Endothelial cell of umbilical vein (primary cell): ENCODE data around the gene ZNHIT2. TPM values are rescaled to one million over a fixed set of nuclear protein-coding genes. Genes with fewer than 3 reads are reported as not detected.

Experiments
- BruUV-seq: library from RNA; stranded (reverse); fragments of 400-500 nt; replicated peaks from 2 replicates; lab custom pipeline; 2021; lab: Mats Ljungman, UMichigan
- CTCF ChIA-PET: fragments of 300-600, 350-600 bp; sonication (Branson Sonifier 250); formaldehyde crosslinking; loops from one replicate; lab custom pipeline; 2021; ENCODE audit warnings: antibody characterized with exemption, inconsistent platforms; lab: Charles Lee
- POLR2A ChIA-PET: fragments of 300-600, 350-600 bp; sonication (Branson Sonifier 250); formaldehyde crosslinking; loops from one replicate; lab custom pipeline; 2021; ENCODE audit warnings: antibody characterized with exemption, inconsistent platforms; lab: Charles Lee
- DNase-seq: peaks from one replicate; pipeline ENCODE4 v3.0.0-alpha.2; 2011; ENCODE audit warnings: low read depth, low spot score
- FAIRE-seq: peaks from 2 replicates; lab custom pipeline; 2011; peaks lifted over from hg19 to GRCh38; lab: Jason Lieb, UNC
- H2AFZ ChIP-seq: 2 replicates; pipeline ENCODE4 v1.6.0; 2012; ENCODE audit warnings: low read depth, low read length, control low read depth, inconsistent platforms
- H3K27ac ChIP-seq: 2 replicates; pipeline ENCODE4 v1.5.1; 2011; ENCODE audit warnings: low read depth, mild to moderate bottlenecking, control low read depth, low read length, moderate library complexity; ENCODE audit not compliant: insufficient read depth
- H3K27me3 ChIP-seq, 2 experiments: 2 replicates each; pipeline versions ENCODE4 v1.6.0 to v1.6.1; 2011; ENCODE audit warnings: low read length in 2 of 2, mixed read lengths in 1 of 2; ENCODE audit not compliant: control insufficient read depth in 2 of 2, insufficient read depth in 2 of 2
- H3K36me3 ChIP-seq, 2 experiments: 2 replicates in 1 of 2; 3 replicates in 1 of 2; pipeline ENCODE4 v1.5.1; 2011; ENCODE audit warnings: low read length in 2 of 2, mild to moderate bottlenecking in 1 of 2, moderate library complexity in 1 of 2; ENCODE audit not compliant: control insufficient read depth in 2 of 2, insufficient read depth in 2 of 2; ENCODE audit errors: extremely low read depth in 1 of 2
- H3K4me1 ChIP-seq: 3 replicates; pipeline ENCODE4 v1.5.1; 2011; ENCODE audit warnings: mild to moderate bottlenecking, low read length; ENCODE audit not compliant: control insufficient read depth, insufficient read depth; ENCODE audit errors: extremely low read depth
- H3K4me2 ChIP-seq: 2 replicates; pipeline ENCODE4 v1.6.1; 2011; ENCODE audit warnings: low read length, control low read depth, mixed read lengths; ENCODE audit not compliant: insufficient read depth
- H3K4me3 ChIP-seq, 3 experiments: fragments of 200-600 bp in 1 of 3; sonication (generic), shearing (Covaris generic) in 1 of 3; replicated peaks in 1 of 3; 2 replicates each; pipeline ENCODE4 v1.5.1; 2011 to 2016; ENCODE audit warnings: control low read depth in 3 of 3, low read length in 3 of 3, mild to moderate bottlenecking in 2 of 3, inconsistent platforms in 1 of 3, low read depth in 1 of 3, moderate library complexity in 1 of 3; ENCODE audit not compliant: insufficient read depth in 1 of 3
- H3K79me2 ChIP-seq: 2 replicates; pipeline ENCODE4 v1.6.0; 2012; ENCODE audit warnings: low read length, inconsistent platforms; ENCODE audit not compliant: control insufficient read depth, insufficient read depth
- H3K9ac ChIP-seq: replicated peaks from 2 replicates; pipeline ENCODE3; 2011; ENCODE audit warnings: low read length, control low read depth; ENCODE audit not compliant: insufficient read depth; ENCODE audit errors: extremely low read depth
- H3K9me1 ChIP-seq: replicated peaks from 3 replicates; pipeline ENCODE4 v1.6.0; 2011; ENCODE audit warnings: mild to moderate bottlenecking, low read length; ENCODE audit not compliant: control insufficient read depth, insufficient read depth; ENCODE audit errors: extremely low read depth
- H3K9me3 ChIP-seq: replicated peaks from 2 replicates; pipeline ENCODE4 v1.5.1; 2012; ENCODE audit warnings: low read length, inconsistent platforms; ENCODE audit not compliant: control insufficient read depth, insufficient read depth
- H4K20me1 ChIP-seq: replicated peaks from 2 replicates; pipeline ENCODE3; 2011; ENCODE audit warnings: mild to moderate bottlenecking, low read length; ENCODE audit not compliant: control insufficient read depth, insufficient read depth; ENCODE audit errors: extremely low read depth
- EZH2 ChIP-seq: IDR thresholded peaks from 2 replicates; pipeline ENCODE4 v1.6.1; 2012; ENCODE audit warnings: borderline replicate concordance, low read depth, mild to moderate bottlenecking, moderate library complexity, low read length, inconsistent platforms; ENCODE audit not compliant: severe bottlenecking
- FOS ChIP-seq: IDR thresholded peaks from 2 replicates; pipeline ENCODE4 v1.6.1; 2011; ENCODE audit warnings: mild to moderate bottlenecking, low read length, moderate library complexity, borderline replicate concordance; ENCODE audit not compliant: insufficient read depth
- GATA2 ChIP-seq: IDR thresholded peaks from 2 replicates; pipeline ENCODE4 v1.7.0; 2011; ENCODE audit warnings: low read depth, mild to moderate bottlenecking, moderate library complexity, mixed read lengths, low read length; ENCODE audit not compliant: insufficient read length, insufficient read depth
- JUN ChIP-seq: IDR thresholded peaks from 2 replicates; pipeline ENCODE4 v1.6.1; 2011; ENCODE audit warnings: borderline replicate concordance, low read depth; ENCODE audit not compliant: insufficient read length, insufficient read depth
- MYC ChIP-seq: IDR thresholded peaks from one replicate; pipeline ENCODE4 v1.6.1; 2011; ENCODE audit warnings: mild to moderate bottlenecking, low read depth, low read length
- POLR2A ChIP-seq: IDR thresholded peaks from 2 replicates; pipeline ENCODE4 v1.6.1; 2012; ENCODE audit warnings: low read depth, mild to moderate bottlenecking, control low read depth, low read length
- POLR2AphosphoS5 ChIP-seq: IDR thresholded peaks from 2 replicates; pipeline ENCODE4 v1.6.1; 2012; ENCODE audit warnings: low read depth, mild to moderate bottlenecking, control low read depth, low read length, moderate library complexity; ENCODE audit not compliant: insufficient read depth
- dilution Hi-C: fragments of 300-500 bp; cut with MboI; formaldehyde crosslinking; loops from one replicate; pipeline ENCODE4 v1.15.0; 2019; ENCODE audit warnings: low sequenced_read_pairs; ENCODE audit not compliant: extremely low pct_ligation_motif_present
- intact Hi-C: fragments of 100-400 bp; cut with micrococcal nuclease; formaldehyde crosslinking; loops from one replicate; pipeline ENCODE4 v1.10.0; 2022
- polyA plus RNA-seq, 4 experiments: library from polyadenylated mRNA; depleted of rRNA in 3 of 4; stranded (reverse) in 3 of 4; unstranded in 1 of 4; fragments of >200 nt; gene quantifications; 2 replicates each; pipeline versions ENCODE4 v1.2.1 to v1.2.3, GENCODE V29; 2011 to 2012; ENCODE audit warnings: missing spikeins in 1 of 4
- total RNA-seq: library from RNA; stranded (reverse); gene quantifications from 2 replicates; pipeline ENCODE4 v1.2.3, GENCODE V29; 2021
- TF ChIP-seq, protein P1 (sequence below), 2 donors: IDR thresholded peaks; 1 replicate in 1 of 2; 2 replicates in 1 of 2; pipeline ENCODE4 v1.5.1; 2011; ENCODE audit warnings: low read length in 2 of 2, mild to moderate bottlenecking in 2 of 2, moderate library complexity in 2 of 2, control low read depth in 1 of 2, inconsistent platforms in 1 of 2, low read depth in 1 of 2; ENCODE audit not compliant: insufficient read depth in 1 of 2; ENCODE audit errors: extremely low read depth in 1 of 2
- TF ChIP-seq, protein P2 (sequence below): IDR thresholded peaks from 2 replicates; pipeline ENCODE4 v1.6.1; 2011; ENCODE audit not compliant: insufficient read depth, insufficient read length

ZNHIT2 gene
- total and polyA plus RNA-seq, 2 donors (not counting 3 experiments of a cell fraction or from before 2014, with no cell fraction given): 7.1 to 9.0 TPM

DNA sequence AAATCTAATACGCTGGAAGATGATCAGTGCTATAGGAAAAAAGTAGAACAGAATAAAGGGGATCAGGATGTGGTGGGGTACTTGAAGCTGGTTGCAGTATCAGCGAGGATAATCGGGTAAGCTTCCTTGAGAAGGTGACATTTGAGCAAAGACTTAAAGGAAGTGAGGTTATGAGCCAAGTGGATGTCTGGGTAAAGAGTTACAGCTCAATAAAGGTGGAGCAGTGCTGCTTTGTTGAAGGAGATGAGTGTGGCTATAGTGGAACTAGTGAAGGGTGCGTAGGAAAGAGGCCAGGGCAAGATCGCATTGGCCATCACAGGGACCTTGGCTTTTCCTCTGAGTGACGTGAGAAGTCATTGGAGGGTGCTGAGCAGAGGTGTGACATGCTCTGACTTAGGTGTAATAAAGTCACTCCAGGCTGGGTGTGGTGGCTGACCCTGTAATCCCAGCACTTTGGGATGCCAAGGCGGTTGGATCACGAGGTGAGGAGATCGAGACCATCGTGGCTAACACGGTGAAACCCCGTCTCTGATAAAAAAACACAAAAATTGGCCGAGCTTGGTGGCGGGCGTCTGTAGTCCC lies 19.1 kb upstream of the ZNHIT2 start:
- Histone ChIP-seq H3K4me2 (no peak overlapping the region), H3K9me3 (no peaks in the 10 kb centered on the region), H3K9ac (no peak overlapping the region), H3K27ac (no peak overlapping the region), H2AFZ (no peak overlapping the region), H3K27me3 (peaks cover 3 to 18% of the 10 kb centered on the region in 2 experiments), H3K36me3 (peaks cover 0 to 8% of the 10 kb centered on the region in 2 experiments), H3K79me2 (peaks cover 14% of the 10 kb centered on the region), H3K4me3 (no peak overlapping the region), H3K4me1 (peaks cover 12% of the 10 kb centered on the region), H3K9me1 (no peaks in the 10 kb centered on the region), H4K20me1 (no peaks in the 10 kb centered on the region)
- BruUV-seq: no TSS peak
- TF ChIP-seq FOS (no peak), MYC (no peak), POLR2A (no peak)
- ChIA-PET CTCF (interaction anchor here (4.0 kb wide), 1 partner anchor 45 kb away, joined by 27 read pairs; the partner anchor contains the start of gene CAPN1), POLR2A (no interaction called here)
- dilution Hi-C loops (no loop called here), intact Hi-C loops (no loop called here)
- DNase-seq (no peak), FAIRE-seq (no peak)

DNA sequence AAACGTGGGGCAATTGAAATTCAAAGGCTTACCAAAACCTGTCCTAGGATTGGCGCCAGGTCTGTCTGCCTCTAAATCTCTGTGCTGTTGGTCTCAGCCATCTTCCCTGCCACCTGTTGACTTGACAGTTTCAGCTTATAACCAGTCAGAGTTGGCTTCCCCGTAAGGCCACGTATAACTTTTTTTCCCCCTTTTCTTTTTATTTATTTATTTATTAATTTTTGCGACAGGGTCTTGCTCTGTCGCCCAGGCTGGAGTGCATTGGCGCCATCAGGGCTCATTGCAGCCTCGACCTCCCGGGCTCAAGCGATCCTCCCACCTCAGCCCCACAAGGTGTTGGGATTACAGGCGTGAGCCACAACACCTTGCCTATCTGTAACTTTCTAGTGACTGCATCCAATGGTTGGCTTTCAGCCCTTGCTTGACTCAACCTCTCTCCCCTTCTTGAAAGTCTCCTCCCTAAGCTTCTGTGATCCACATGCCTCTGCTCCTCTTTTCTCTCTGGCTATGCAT lies 18.2 kb upstream of the ZNHIT2 start:
- H3K9me1 ChIP-seq: no peaks in the 10 kb centered on the region
- intact Hi-C loops (loop anchor here (1.0 kb wide), 1 partner anchor 13 kb away; the partner anchor contains the start of genes FAU and MRPL49), dilution Hi-C loops (no loop called here)
- FAIRE-seq: peak; percentile 21
- peaks cover 12% of the 10 kb centered on the region for H3K4me1 ChIP-seq
- no peak overlapping the region for H3K27ac ChIP-seq
- peak overlapping the region; percentile 42 for H2AFZ ChIP-seq
- peaks cover 0 to 16% of the 10 kb centered on the region in 2 experiments for H3K36me3 ChIP-seq
- no peaks in the 10 kb centered on the region for H3K9me3 ChIP-seq
- H3K4me2 ChIP-seq: peak overlapping the region; percentile 62
- CTCF ChIA-PET: interaction anchor here (0.9 to 4.0 kb wide), 10 partner anchors 9 to 180 kb away, joined by 3 to 27 read pairs (median 4); partner anchors contain the start of genes CAPN1 and TM7SF2
- POLR2A ChIA-PET: interaction anchor here (0.9 to 1.4 kb wide), 2 partner anchors 14 to 18 kb away, joined by 3 to 7 read pairs; partner anchors contain the start of genes FAU, MRPL49 and ZNHIT2
- no peaks in the 10 kb centered on the region for H4K20me1 ChIP-seq
- peak overlapping the region in 2 of 3 experiments; percentile 51 to 62 for H3K4me3 ChIP-seq
- no peak overlapping the region for H3K9ac ChIP-seq
- peaks cover 0 to 9% of the 10 kb centered on the region in 2 experiments for H3K27me3 ChIP-seq
- no TSS peak for BruUV-seq
- TF ChIP-seq FOS (no peak), JUN (no peak), EZH2 (no peak), GATA2 (no peak), POLR2A (no peak), MYC (no peak), POLR2AphosphoS5 (no peak)
- TF ChIP-seq, protein P1, sequence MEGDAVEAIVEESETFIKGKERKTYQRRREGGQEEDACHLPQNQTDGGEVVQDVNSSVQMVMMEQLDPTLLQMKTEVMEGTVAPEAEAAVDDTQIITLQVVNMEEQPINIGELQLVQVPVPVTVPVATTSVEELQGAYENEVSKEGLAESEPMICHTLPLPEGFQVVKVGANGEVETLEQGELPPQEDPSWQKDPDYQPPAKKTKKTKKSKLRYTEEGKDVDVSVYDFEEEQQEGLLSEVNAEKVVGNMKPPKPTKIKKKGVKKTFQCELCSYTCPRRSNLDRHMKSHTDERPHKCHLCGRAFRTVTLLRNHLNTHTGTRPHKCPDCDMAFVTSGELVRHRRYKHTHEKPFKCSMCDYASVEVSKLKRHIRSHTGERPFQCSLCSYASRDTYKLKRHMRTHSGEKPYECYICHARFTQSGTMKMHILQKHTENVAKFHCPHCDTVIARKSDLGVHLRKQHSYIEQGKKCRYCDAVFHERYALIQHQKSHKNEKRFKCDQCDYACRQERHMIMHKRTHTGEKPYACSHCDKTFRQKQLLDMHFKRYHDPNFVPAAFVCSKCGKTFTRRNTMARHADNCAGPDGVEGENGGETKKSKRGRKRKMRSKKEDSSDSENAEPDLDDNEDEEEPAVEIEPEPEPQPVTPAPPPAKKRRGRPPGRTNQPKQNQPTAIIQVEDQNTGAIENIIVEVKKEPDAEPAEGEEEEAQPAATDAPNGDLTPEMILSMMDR (IDR thresholded peaks at IDR 0.05; ENCODE audit: extremely low read depth in 1 of 2, insufficient read depth in 1 of 2, low read depth in 1 of 2, low read length in 2 of 2): no peak
- TF ChIP-seq, protein P2, sequence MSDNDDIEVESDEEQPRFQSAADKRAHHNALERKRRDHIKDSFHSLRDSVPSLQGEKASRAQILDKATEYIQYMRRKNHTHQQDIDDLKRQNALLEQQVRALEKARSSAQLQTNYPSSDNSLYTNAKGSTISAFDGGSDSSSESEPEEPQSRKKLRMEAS: no peak
- peaks cover 14% of the 10 kb centered on the region for H3K79me2 ChIP-seq
- DNase-seq: no peak
